ENCODE measurements around the gene GUK1. TPM values are rescaled to one million over a fixed set of nuclear protein-coding genes. Genes with fewer than 3 reads are reported as not detected.

GUK1 gene
- total RNA-seq, 2 donors from 2014 or later: 110 to 112 TPM

- Mint-ChIP-seq H3K4me3 (no peak overlapping the region), H3K9me3 (no peaks in the 10 kb centered on the region), H3K27me3 (ENCODE audit: insufficient read depth) (no peaks in the 10 kb centered on the region), H3K36me3 (ENCODE audit: low read depth) (no peaks in the 10 kb centered on the region), H3K27ac (no peak overlapping the region), H3K4me1 (no peaks in the 10 kb centered on the region)
- H3K27ac ChIP-seq (ENCODE audit: low read depth, low read length): no peak overlapping the region
- WGBS, 2 experiments (ENCODE audit: insufficient coverage in 1 of 2, insufficient read length in 1 of 2): 94 to 98% methylated on average over 16 to 18 of the region's 18 CpGs
- no peaks in the 10 kb centered on the region for H3K36me3 ChIP-seq (ENCODE audit: control insufficient read depth, insufficient read depth, low read length)
- H3K9me3 ChIP-seq (ENCODE audit: control insufficient read depth, low read length): no peaks in the 10 kb centered on the region
- H3K9ac ChIP-seq (ENCODE audit: extremely low read depth, low read length, poor library complexity, severe bottlenecking): no peak overlapping the region
- no peak for TF ChIP-seq CTCF (conservative IDR thresholded peaks at IDR 0.05)
- DNase-seq: no peak
- no peak overlapping the region for H3K4me3 ChIP-seq (ENCODE audit: low read length)
- no peaks in the 10 kb centered on the region for H3K4me1 ChIP-seq (ENCODE audit: control insufficient read depth, insufficient read depth, low read length)
- H3K27me3 ChIP-seq (ENCODE audit: control insufficient read depth, insufficient read depth, low read length, poor library complexity, severe bottlenecking): no peaks in the 10 kb centered on the region
Observed at GRCh38 chr1:228175316-228176023, 35.4 kb downstream of the GUK1 start.

GRCh38 chr1:228176024-228176395 is 35.9 kb downstream of the GUK1 start:
- Mint-ChIP-seq H3K4me1 (no peaks in the 10 kb centered on the region), H3K9me3 (no peaks in the 10 kb centered on the region), H3K27ac (no peak overlapping the region), H3K36me3 (ENCODE audit: low read depth) (no peaks in the 10 kb centered on the region), H3K27me3 (ENCODE audit: insufficient read depth) (no peaks in the 10 kb centered on the region), H3K4me3 (no peak overlapping the region)
- 95 to 100% methylated on average over 2 to 4 of the region's 4 CpGs for WGBS, 2 experiments (ENCODE audit: insufficient coverage in 1 of 2, insufficient read length in 1 of 2)
- TF ChIP-seq CTCF (conservative IDR thresholded peaks at IDR 0.05): no peak
- no peak overlapping the region for H3K27ac ChIP-seq (ENCODE audit: low read depth, low read length)
- DNase-seq: no peak
- H3K9ac ChIP-seq (ENCODE audit: extremely low read depth, low read length, poor library complexity, severe bottlenecking): no peak overlapping the region
- H3K36me3 ChIP-seq (ENCODE audit: control insufficient read depth, insufficient read depth, low read length): no peaks in the 10 kb centered on the region
- H3K4me3 ChIP-seq (ENCODE audit: low read length): no peak overlapping the region
- no peaks in the 10 kb centered on the region for H3K27me3 ChIP-seq (ENCODE audit: control insufficient read depth, insufficient read depth, low read length, poor library complexity, severe bottlenecking)
- no peaks in the 10 kb centered on the region for H3K9me3 ChIP-seq (ENCODE audit: control insufficient read depth, low read length)
- no peaks in the 10 kb centered on the region for H3K4me1 ChIP-seq (ENCODE audit: control insufficient read depth, insufficient read depth, low read length)

GRCh38 chr1:228176461-228177182 is 36.5 kb downstream of the GUK1 start:
- no peak overlapping the region for H3K9ac ChIP-seq (ENCODE audit: extremely low read depth, low read length, poor library complexity, severe bottlenecking)
- H3K9me3 ChIP-seq (ENCODE audit: control insufficient read depth, low read length): no peaks in the 10 kb centered on the region
- Mint-ChIP-seq H3K9me3 (no peaks in the 10 kb centered on the region), H3K4me1 (no peaks in the 10 kb centered on the region), H3K4me3 (no peak overlapping the region), H3K27ac (no peak overlapping the region), H3K36me3 (ENCODE audit: low read depth) (no peaks in the 10 kb centered on the region), H3K27me3 (ENCODE audit: insufficient read depth) (no peaks in the 10 kb centered on the region)
- H3K4me1 ChIP-seq (ENCODE audit: control insufficient read depth, insufficient read depth, low read length): no peaks in the 10 kb centered on the region
- no peak for DNase-seq
- no peaks in the 10 kb centered on the region for H3K27me3 ChIP-seq (ENCODE audit: control insufficient read depth, insufficient read depth, low read length, poor library complexity, severe bottlenecking)
- H3K27ac ChIP-seq (ENCODE audit: low read depth, low read length): no peak overlapping the region
- H3K4me3 ChIP-seq (ENCODE audit: low read length): no peak overlapping the region
- TF ChIP-seq CTCF (conservative IDR thresholded peaks at IDR 0.05): no peak
- no peaks in the 10 kb centered on the region for H3K36me3 ChIP-seq (ENCODE audit: control insufficient read depth, insufficient read depth, low read length)
- 91 to 96% methylated on average over 15 to 19 of the region's 19 CpGs for WGBS, 2 experiments (ENCODE audit: insufficient coverage in 1 of 2, insufficient read length in 1 of 2)

Measured in endodermal cell (in vitro differentiated cells).